Measurements from ENCODE around the gene ZBTB22. TPM values are rescaled to one million over a fixed set of nuclear protein-coding genes. Genes with fewer than 3 reads are reported as not detected.
"Not testable (repeated sequence)": the region's sequence is repeated elsewhere in the genome, so short reads cannot be mapped to it uniquely, and the experiment has no call there.

Gene ZBTB22
- total RNA-seq, 2 donors from 2014 or later: 14.9 to 16.1 TPM

DNA sequence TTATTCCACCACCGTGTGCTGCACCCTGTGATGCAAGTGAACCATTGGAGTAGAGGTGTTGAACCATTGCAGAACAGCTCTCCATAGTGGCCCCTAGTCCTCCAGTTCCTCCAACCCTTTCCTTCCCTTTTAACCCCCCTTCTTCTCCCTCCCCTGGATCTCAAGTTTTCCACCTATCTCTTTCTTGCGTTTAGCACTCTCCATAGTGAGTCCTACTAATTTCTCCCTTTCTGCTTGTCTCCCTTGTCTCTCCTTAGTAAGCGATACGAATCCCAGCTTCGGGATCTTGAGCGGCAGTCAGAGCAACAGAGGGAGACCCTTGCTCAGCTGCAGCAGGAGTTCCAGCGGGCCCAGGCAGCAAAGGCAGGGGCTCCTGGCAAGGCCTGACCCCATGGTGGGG, 27.1 kb downstream of the ZBTB22 start:
- H3K27ac Mint-ChIP-seq: peak overlapping the region; percentile 94
- peaks cover 49% of the 10 kb centered on the region for H3K4me1 Mint-ChIP-seq (ENCODE audit: low read depth)
- ATAC-seq (replicated peaks in 1 of 2): no peak
- DNase-seq: no peak
- H3K4me3 Mint-ChIP-seq: peak overlapping the region; percentile 97 to 99
- no peaks in the 10 kb centered on the region for H3K9me3 Mint-ChIP-seq
- H3K36me3 Mint-ChIP-seq (ENCODE audit: insufficient read depth in 2 of 2): peaks cover 10 to 18% of the 10 kb centered on the region in 2 donors
- no peaks in the 10 kb centered on the region for H3K27me3 Mint-ChIP-seq (ENCODE audit: low read depth)

DNA sequence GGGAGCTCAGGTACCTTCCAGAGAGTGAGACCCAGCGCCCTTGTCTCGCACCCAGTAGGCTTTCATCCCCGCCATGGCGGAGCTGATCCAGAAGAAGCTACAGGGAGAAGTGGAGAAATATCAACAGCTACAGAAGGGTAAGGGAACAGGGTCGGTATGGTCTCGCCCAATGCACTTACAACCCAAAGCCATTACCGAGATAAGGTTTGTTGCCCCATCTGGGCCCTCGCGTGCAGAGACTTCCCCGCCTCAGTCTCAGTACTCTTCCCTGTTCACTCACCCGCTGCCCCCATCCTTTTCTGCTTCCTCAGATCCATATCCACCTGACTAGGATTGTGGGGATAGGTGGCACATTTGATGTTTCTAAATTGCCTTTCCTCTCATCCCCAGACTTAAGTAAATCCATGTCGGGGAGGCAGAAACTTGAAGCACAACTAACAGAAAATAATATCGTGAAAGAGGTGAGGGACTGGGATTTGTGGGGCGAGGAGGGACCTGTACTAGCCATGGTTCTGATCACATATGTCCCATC, 27.7 kb downstream of the ZBTB22 start:
- Mint-ChIP-seq H3K9me3 (no peaks in the 10 kb centered on the region), H3K36me3 (ENCODE audit: insufficient read depth in 2 of 2) (peaks cover 10 to 18% of the 10 kb centered on the region in 2 donors), H3K4me1 (ENCODE audit: low read depth) (peaks cover 49% of the 10 kb centered on the region), H3K27ac (peak overlapping the region; percentile 94), H3K27me3 (ENCODE audit: low read depth) (no peaks in the 10 kb centered on the region), H3K4me3 (peak overlapping the region; percentile 97 to 99)
- DNase-seq (no peak), ATAC-seq (replicated peaks in 1 of 2) (peak in 1 of 2 donors; percentile 2)

DNA sequence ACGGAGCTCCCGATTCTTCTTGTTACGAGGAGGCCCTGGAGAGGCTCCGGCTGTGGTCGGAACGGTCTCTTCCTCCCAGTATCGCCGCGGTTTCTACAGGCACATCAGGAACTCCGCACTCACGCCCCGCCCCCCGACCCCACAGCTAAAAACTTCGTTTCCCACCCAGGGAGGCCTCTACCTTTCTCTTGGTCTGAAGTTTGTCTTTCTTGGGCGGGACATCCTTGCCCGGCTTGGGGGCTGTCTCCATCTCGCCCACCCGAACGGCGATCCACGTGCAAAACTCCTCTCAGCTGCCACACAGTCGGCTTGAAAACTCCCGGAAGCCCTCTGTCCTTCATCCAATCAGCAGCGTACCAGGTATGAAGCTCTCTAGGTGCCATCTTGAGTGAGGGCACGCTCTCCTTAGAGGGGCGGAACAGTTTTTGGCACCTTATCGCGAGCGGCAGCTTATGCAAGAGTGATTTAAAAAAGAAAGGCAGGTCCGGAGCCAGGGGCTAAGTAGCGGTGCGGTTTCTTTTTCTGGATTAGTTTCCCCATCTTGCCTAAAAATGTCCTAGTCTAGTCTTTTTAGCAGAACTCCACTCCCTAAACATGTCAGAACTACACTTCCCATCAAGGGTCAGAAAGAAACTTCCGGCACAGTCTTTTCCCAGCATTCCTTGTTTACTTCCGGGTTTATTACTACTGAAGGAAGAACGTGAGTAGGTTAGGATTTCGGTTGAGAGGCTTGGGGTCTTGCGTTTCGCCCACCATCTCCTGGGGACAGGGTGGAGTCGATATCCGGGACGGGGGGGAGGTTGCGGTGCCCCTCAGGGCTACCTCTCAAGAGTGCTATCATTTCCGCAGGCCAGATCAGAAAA, 28.4 kb downstream of the ZBTB22 start, which contains the start of the genes PFDN6 and WDR46:
Gene PFDN6, plus strand, starts transcription at position 681 of the 863 bp plus-strand sequence. CDS start 256 bp downstream, outside the sequence.
Gene WDR46, minus strand, starts transcription at position 319 of the 863 bp plus-strand sequence. Its CDS starts 69 bp downstream, at position 250.
- Mint-ChIP-seq H3K27me3 (ENCODE audit: low read depth) (no peaks in the 10 kb centered on the region), H3K27ac (peak within 1 kb of the TSS; percentile 94), H3K36me3 (ENCODE audit: insufficient read depth in 2 of 2) (peaks cover 10 to 18% of the 10 kb centered on the region in 2 donors), H3K9me3 (no peaks in the 10 kb centered on the region), H3K4me3 (peak within 1 kb of the TSS; percentile 97 to 99), H3K4me1 (ENCODE audit: low read depth) (peaks cover 49% of the 10 kb centered on the region)
- peak; percentile 95 to 96 for ATAC-seq (replicated peaks in 1 of 2)
- DNase-seq: peak; percentile 76 to 86

DNA sequence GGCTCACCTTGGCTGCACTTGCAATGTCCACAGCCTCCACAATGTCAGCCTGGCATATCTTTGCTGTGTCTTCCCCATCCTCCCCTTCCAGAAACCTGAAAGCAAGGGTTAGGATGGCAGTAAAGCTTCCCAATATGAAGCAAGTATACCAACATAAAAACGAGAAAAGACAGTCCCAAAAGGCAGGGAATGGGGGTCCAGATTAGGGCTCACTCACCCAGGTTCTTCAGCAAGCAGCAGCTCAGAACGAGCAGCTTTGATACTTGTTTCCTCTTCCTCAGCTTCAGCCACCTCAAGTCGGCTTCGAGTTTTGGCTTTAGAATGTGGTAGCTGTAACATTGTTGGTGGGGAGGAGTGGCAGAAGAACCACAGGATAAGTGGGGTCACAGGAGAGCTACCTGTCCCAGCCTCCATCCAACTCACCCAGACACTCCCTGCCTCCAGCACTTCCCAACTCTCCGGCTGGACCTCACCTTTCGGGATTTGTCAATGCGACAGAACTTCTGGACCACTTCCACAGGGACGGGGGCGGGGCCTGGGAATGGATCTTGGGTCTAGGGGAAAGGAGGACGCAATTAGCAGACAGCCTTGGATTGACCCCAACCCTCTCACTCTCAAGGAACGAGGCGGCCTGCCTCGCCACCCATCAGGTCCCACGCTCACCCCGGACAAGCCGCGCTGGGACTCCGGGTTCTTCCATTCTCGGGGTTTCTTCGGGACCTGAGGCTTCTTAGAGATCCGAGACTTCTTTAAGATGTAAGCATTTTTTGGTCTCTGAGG, 29.2 kb downstream of the ZBTB22 start:
- Mint-ChIP-seq H3K36me3 (ENCODE audit: insufficient read depth in 2 of 2) (peaks cover 10 to 15% of the 10 kb centered on the region in 2 donors), H3K4me1 (ENCODE audit: low read depth) (peaks cover 49% of the 10 kb centered on the region), H3K27me3 (ENCODE audit: low read depth) (no peaks in the 10 kb centered on the region), H3K27ac (peak overlapping the region; percentile 94), H3K4me3 (peak overlapping the region; percentile 97 to 99), H3K9me3 (no peaks in the 10 kb centered on the region)
- ATAC-seq (replicated peaks in 1 of 2) (no peak), DNase-seq (no peak)

DNA sequence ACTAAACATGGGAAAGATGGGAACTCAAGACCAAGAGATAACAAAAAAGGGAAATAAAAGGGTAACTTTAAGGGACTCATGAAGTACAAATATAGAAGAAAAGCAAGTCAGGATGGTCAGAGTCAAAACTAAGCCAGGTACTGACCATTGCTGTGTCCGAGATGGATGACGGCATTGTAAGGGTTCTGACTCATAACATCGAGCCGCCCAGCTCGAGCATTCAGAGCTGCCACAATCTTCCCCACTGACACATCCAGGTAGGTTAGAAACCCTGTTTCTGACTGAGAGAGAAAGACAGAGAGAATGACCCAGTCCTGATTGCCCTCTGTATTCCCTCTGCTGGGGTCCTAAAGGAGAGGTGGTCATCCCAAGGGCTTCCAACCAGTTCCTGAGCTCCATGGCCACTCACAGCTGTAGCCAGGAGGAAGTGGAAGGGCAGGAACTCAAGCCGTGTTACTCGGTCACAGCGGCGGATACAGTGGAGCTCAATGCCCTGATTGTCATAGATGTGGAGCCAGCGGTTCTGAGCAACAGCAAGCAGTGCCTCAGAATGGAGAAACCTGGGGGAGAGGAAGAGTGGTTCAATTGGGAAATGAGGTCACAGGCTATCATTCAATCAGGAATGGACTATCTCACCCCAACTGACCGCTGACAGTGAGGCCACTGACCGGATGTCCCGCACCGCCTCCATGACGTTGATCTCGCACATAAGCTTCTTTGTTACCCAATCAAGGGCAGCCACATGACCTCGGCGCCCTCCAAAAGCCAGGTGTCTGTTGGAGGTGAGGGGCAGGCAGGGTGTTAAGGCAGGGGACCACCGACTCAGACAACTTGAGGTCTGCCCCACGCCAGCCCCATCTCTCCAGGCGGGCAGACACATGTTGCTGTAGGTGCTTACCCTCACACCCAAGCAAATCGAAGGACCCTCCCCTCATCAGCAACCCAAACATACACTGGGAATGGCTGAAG, 30.3 kb downstream of the ZBTB22 start:
- Mint-ChIP-seq H3K27ac (peak overlapping the region; percentile 51), H3K9me3 (no peaks in the 10 kb centered on the region), H3K4me1 (ENCODE audit: low read depth) (peaks cover 49% of the 10 kb centered on the region), H3K36me3 (ENCODE audit: insufficient read depth in 2 of 2) (peaks cover 10 to 14% of the 10 kb centered on the region in 2 donors), H3K27me3 (ENCODE audit: low read depth) (no peaks in the 10 kb centered on the region), H3K4me3 (peak overlapping the region; percentile 97 to 99)
- no peak for ATAC-seq (replicated peaks in 1 of 2)
- DNase-seq: no peak

DNA sequence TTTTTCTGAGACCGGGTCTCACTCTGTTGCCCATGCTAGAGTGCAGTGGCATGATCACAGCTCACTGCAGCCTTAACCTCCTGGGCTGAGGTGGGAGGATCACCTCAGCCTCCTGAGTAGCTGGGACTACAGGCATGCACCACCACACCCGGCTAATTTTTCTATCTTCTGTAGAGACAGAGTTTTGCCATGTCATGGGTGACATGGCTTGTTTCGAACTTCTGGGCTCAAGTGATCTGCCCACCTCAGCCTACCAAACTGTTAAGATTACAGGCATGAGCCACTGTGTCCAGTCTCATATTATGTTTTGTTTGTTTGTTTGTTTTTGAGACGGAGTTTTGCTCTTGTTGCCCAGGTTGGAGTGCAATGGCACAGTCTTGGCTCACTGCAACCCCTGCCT, 32.3 kb downstream of the ZBTB22 start:
- ATAC-seq (replicated peaks in 1 of 2); H3K4me3 Mint-ChIP-seq; H3K27me3 Mint-ChIP-seq (ENCODE audit: low read depth); H3K27ac Mint-ChIP-seq; H3K9me3 Mint-ChIP-seq; DNase-seq: not testable (repeated sequence)
- Mint-ChIP-seq H3K4me1 (ENCODE audit: low read depth) (peaks cover 37% of the 10 kb centered on the region), H3K36me3 (ENCODE audit: insufficient read depth in 2 of 2) (peaks cover 10 to 11% of the 10 kb centered on the region in 2 donors)

DNA sequence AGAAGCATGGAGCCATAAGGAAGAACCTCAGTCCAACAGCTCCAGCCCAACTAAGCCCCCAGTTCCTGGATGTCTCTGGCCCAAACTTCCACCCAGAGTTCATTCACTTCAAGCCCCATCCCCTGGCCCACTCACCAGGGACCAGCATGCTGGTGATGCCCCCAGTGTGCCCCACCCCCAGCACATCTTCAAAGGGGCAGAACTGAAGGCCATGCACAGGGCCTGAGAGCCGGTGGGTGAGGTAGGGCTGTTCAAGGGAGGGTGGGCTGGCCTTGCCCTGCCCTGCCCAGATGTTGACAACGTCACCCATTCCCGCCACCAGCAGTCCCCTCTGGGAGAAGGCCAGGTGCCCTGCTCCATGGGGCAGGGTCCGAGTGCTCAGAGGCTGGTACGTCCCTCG, 37.0 kb downstream of the ZBTB22 start:
- DNase-seq: no peak
- no peaks in the 10 kb centered on the region for H3K27me3 Mint-ChIP-seq (ENCODE audit: low read depth)
- H3K27ac Mint-ChIP-seq: peak overlapping the region; percentile 23
- ATAC-seq (replicated peaks in 1 of 2): no peak
- H3K4me1 Mint-ChIP-seq (ENCODE audit: low read depth): peaks cover 31% of the 10 kb centered on the region
- H3K9me3 Mint-ChIP-seq: no peaks in the 10 kb centered on the region
- H3K36me3 Mint-ChIP-seq (ENCODE audit: insufficient read depth in 2 of 2): peaks cover 0 to 8% of the 10 kb centered on the region in 2 donors
- no peak overlapping the region for H3K4me3 Mint-ChIP-seq

DNA sequence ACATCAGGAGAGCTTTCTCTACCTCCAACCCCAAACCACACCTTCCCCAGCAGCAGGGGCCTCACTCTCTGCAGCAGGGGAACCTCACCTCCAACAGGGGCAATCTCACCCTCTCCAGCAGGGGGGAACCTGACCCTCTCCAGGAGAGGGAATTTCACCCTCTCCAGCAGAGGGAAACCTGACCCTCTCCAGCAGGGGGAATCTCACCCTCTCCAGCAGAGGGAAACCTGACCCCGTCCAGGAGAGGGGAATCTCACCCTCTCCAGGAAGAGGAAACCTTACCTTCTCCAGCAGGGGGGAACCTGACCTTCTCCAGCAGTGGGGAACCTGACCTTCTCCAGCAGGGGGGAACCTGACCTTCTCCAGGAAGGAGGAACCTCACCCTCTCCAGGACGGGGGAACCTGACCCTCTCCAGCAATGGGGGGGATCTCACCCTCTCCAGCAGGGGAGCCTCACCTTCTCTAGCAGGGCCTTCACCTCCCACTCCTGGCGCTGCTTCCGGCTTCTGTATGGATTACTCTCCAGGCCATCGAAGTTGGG, 37.5 kb downstream of the ZBTB22 start:
- Mint-ChIP-seq H3K4me1 (ENCODE audit: low read depth) (peaks cover 36% of the 10 kb centered on the region), H3K36me3 (ENCODE audit: insufficient read depth in 2 of 2) (peaks cover 0 to 13% of the 10 kb centered on the region in 2 donors), H3K27ac (peak overlapping the region; percentile 18), H3K4me3 (no peak overlapping the region), H3K27me3 (ENCODE audit: low read depth) (no peaks in the 10 kb centered on the region), H3K9me3 (no peaks in the 10 kb centered on the region)
- no peak for ATAC-seq (replicated peaks in 1 of 2)
- no peak for DNase-seq

DNA sequence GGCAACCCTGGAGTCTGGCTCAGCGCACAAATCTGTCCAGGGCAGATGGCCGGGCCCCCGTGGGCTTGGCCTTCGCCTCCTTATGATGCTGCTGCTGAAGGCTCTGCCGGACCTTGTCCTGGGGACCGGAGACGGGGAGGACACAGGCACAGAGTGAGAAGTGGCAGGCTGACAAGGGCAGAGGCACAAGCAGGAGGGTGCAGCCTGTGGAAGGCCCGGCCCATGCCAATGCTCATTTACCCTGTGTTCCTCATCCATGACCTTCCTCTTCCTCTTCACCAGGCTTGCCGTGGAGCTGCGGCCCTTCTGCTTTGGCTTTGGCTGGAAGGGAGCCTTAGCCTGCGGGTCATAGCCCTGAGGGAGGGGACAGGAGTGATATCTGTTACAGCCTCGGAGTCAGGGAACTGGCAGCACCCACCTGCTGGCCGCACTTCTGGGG, 38.3 kb downstream of the ZBTB22 start:
- Mint-ChIP-seq H3K4me1 (ENCODE audit: low read depth) (peaks cover 44% of the 10 kb centered on the region), H3K27ac (no peak overlapping the region), H3K4me3 (no peak overlapping the region), H3K27me3 (ENCODE audit: low read depth) (no peaks in the 10 kb centered on the region), H3K9me3 (no peaks in the 10 kb centered on the region), H3K36me3 (ENCODE audit: insufficient read depth in 2 of 2) (peaks cover 8 to 20% of the 10 kb centered on the region in 2 donors)
- DNase-seq (no peak), ATAC-seq (replicated peaks in 1 of 2) (no peak)

DNA sequence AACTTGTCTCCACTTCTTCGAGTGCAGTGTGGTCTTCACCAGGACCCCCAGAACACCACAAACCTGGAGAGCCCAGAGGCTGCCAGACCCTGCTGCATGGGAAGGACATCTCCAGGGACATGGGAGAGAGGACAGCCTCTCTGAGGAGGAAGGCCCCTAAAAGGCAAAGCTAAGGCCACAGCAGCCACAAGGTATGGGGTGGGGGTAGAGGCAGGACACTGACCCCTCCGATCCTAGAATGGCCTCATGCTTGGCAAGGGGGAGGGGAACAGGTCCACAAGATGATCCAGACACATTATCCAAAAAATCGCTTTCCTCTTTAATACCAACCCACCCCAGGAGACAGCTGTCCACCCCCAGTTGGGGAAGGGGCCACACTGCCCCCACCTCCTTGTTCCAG, 38.7 kb downstream of the ZBTB22 start:
- H3K9me3 Mint-ChIP-seq: no peaks in the 10 kb centered on the region
- no peak for DNase-seq
- peak overlapping the region; percentile 70 for H3K27ac Mint-ChIP-seq
- no peaks in the 10 kb centered on the region for H3K27me3 Mint-ChIP-seq (ENCODE audit: low read depth)
- peaks cover 49% of the 10 kb centered on the region for H3K4me1 Mint-ChIP-seq (ENCODE audit: low read depth)
- peaks cover 10 to 23% of the 10 kb centered on the region in 2 donors for H3K36me3 Mint-ChIP-seq (ENCODE audit: insufficient read depth in 2 of 2)
- ATAC-seq (replicated peaks in 1 of 2): no peak
- H3K4me3 Mint-ChIP-seq: no peak overlapping the region

DNA sequence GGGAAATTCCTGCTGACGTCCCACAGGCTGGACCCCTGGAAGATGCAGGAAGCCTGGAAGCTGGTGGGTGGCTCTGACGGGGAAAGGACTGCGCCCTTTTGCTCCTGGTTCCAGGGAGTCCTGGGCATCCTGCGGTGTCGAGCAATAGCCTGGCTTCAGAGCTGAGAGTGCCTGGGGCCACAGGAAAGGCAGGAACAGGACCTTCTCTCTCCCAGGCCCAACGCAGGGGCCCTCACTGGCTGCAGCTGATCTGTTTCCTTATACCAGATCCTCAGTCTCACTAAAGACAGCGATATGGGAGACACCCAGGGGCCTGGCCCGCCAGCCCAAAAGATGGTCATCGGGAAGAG, 39.2 kb downstream of the ZBTB22 start:
- H3K36me3 Mint-ChIP-seq (ENCODE audit: insufficient read depth in 2 of 2): peaks cover 10 to 28% of the 10 kb centered on the region in 2 donors
- H3K4me1 Mint-ChIP-seq (ENCODE audit: low read depth): peaks cover 53% of the 10 kb centered on the region
- peak overlapping the region; percentile 70 for H3K27ac Mint-ChIP-seq

More for the DNA sequence above, 39.2 kb downstream of the ZBTB22 start:
- Mint-ChIP-seq H3K4me3 (peak overlapping the region; percentile 94 to 98), H3K27me3 (ENCODE audit: low read depth) (no peaks in the 10 kb centered on the region), H3K9me3 (no peaks in the 10 kb centered on the region)
- ATAC-seq (replicated peaks in 1 of 2) (no peak), DNase-seq (no peak)

Measured in activated T-cell treated with anti-CD3 and anti-CD28 coated beads, Interleukin-2, amount 50 U/mL, for 72 hours (primary cell).